Stimulated activated naive CD8-positive, alpha-beta T cell treated with anti-CD3 and anti-CD28 coated beads, Interleukin-15, Interleukin-2, amounts not matched to agents 100 ng/mL and 50 ng/mL, for 24 hours (primary cell): Measurements from ENCODE around the gene TAF4.

Source experiments
- H3K27ac Mint-ChIP-seq: one replicate; pipeline ENCODE4 v1.8.0; 2021; ENCODE audit warnings: mild to moderate bottlenecking, mixed read lengths
- H3K27me3 Mint-ChIP-seq: one replicate; pipeline ENCODE4 v1.8.0; 2021; ENCODE audit warnings: mixed read lengths
- H3K36me3 Mint-ChIP-seq: one replicate; pipeline ENCODE4 v1.8.0; 2021; ENCODE audit warnings: low read depth, mixed read lengths
- H3K4me1 Mint-ChIP-seq: one replicate; pipeline ENCODE4 v1.8.0; 2021; ENCODE audit warnings: low read depth, mixed read lengths
- H3K4me3 Mint-ChIP-seq: one replicate; pipeline ENCODE4 v1.8.0; 2021; ENCODE audit warnings: mild to moderate bottlenecking, mixed read lengths
- H3K9me3 Mint-ChIP-seq: one replicate; pipeline ENCODE4 v1.8.0; 2021; ENCODE audit warnings: mixed read lengths

Gene TAF4, protein sequence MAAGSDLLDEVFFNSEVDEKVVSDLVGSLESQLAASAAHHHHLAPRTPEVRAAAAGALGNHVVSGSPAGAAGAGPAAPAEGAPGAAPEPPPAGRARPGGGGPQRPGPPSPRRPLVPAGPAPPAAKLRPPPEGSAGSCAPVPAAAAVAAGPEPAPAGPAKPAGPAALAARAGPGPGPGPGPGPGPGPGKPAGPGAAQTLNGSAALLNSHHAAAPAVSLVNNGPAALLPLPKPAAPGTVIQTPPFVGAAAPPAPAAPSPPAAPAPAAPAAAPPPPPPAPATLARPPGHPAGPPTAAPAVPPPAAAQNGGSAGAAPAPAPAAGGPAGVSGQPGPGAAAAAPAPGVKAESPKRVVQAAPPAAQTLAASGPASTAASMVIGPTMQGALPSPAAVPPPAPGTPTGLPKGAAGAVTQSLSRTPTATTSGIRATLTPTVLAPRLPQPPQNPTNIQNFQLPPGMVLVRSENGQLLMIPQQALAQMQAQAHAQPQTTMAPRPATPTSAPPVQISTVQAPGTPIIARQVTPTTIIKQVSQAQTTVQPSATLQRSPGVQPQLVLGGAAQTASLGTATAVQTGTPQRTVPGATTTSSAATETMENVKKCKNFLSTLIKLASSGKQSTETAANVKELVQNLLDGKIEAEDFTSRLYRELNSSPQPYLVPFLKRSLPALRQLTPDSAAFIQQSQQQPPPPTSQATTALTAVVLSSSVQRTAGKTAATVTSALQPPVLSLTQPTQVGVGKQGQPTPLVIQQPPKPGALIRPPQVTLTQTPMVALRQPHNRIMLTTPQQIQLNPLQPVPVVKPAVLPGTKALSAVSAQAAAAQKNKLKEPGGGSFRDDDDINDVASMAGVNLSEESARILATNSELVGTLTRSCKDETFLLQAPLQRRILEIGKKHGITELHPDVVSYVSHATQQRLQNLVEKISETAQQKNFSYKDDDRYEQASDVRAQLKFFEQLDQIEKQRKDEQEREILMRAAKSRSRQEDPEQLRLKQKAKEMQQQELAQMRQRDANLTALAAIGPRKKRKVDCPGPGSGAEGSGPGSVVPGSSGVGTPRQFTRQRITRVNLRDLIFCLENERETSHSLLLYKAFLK

GRCh38 chr20:62065674-62066338 is at the start of gene TAF4:
Gene TAF4 (minus strand): TSS chr20:62065881. CDS start chr20:62065810, 71 bp downstream.
- peaks cover 52% of the 10 kb centered on the region for H3K4me1 Mint-ChIP-seq
- peak within 1 kb of the TSS; percentile 81 for H3K27ac Mint-ChIP-seq

GRCh38 chr20:62114894-62115293 is 49.2 kb upstream of the TAF4 start:
- Mint-ChIP-seq H3K4me1 (peaks cover 21% of the 10 kb centered on the region), H3K4me3 (no peak overlapping the region), H3K36me3 (peaks cover 17% of the 10 kb centered on the region), H3K9me3 (peaks cover 17% of the 10 kb centered on the region), H3K27me3 (no peaks in the 10 kb centered on the region), H3K27ac (no peak overlapping the region)

More at GRCh38 chr20:62065674-62066338, at the start of gene TAF4:
- H3K4me3 Mint-ChIP-seq = peak within 1 kb of the TSS; percentile 86
- peaks cover 15% of the 10 kb centered on the region for H3K36me3 Mint-ChIP-seq
- H3K27me3 Mint-ChIP-seq = no peaks in the 10 kb centered on the region
- no peaks in the 10 kb centered on the region for H3K9me3 Mint-ChIP-seq

DNA sequence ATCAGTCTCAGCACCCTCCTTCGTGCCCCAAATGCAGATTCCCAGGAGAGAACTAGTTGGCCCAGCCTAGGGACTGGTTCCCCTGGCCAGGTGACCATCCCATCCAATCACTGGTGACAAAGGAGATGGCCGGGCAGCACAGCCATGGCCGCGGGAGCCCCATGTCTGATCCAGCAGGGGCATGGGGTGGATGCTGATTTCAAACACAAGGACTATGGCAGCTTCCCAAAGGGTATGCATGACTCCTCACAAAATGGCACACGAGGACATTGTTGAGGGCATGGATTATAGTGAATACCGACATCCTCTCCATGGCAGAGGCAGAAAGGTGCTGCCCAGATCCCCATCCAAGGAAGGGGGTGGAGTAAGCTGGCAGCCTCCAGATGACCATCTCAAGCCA is 46.7 kb upstream of the TAF4 start:
- Mint-ChIP-seq H3K36me3 (peaks cover 35% of the 10 kb centered on the region), H3K9me3 (peaks cover 34% of the 10 kb centered on the region), H3K27ac (no peak overlapping the region), H3K4me1 (peaks cover 5% of the 10 kb centered on the region), H3K4me3 (no peak overlapping the region), H3K27me3 (no peaks in the 10 kb centered on the region)

DNA sequence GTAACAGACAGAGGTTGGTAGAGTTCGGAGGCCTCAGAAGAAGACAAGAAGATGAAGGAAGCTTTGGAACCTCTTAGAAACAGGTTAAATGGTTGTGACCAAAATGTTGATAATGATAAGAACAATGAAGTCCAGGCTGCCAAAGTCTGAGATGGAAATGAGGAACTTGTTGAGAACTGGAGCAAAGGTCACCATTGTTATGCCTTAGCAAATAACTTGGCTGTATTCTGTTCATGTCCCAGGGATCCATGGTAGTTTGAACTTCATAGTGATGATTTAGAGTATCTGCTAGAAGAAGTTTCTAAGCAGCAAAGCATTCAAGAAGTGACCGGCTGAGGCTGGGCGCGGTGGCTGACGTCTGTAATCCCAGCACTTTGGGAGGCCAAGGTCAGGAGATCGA is 45.5 kb upstream of the TAF4 start:
- Mint-ChIP-seq H3K4me1 (no peaks in the 10 kb centered on the region), H3K9me3 (peaks cover 37% of the 10 kb centered on the region), H3K4me3 (no peak overlapping the region), H3K36me3 (peaks cover 39% of the 10 kb centered on the region), H3K27ac (no peak overlapping the region), H3K27me3 (no peaks in the 10 kb centered on the region)

DNA sequence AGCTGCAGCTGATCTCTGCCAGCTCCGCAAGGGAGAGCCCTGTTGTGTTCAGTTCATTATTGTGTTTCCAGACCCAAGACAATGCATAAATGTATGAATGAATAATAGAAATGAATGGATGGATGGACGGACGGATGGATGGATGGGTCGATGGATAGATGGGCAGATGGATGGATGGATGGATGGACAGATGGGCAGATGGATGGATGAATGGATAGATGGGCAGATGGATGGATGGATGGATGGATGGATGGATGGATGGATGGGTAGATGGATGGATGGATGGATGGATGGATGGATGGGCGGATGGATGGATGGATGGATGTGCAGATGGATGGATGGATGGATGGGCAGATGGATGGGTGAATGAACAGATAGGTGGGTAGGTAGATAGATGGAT is 39.9 kb upstream of the TAF4 start:
- H3K4me1 Mint-ChIP-seq = no peaks in the 10 kb centered on the region
- H3K27ac Mint-ChIP-seq = no peak overlapping the region
- H3K36me3 Mint-ChIP-seq = peaks cover 41% of the 10 kb centered on the region
- H3K4me3 Mint-ChIP-seq = no peak overlapping the region
- H3K9me3 Mint-ChIP-seq = peaks cover 45% of the 10 kb centered on the region
- peaks cover 8% of the 10 kb centered on the region for H3K27me3 Mint-ChIP-seq

DNA sequence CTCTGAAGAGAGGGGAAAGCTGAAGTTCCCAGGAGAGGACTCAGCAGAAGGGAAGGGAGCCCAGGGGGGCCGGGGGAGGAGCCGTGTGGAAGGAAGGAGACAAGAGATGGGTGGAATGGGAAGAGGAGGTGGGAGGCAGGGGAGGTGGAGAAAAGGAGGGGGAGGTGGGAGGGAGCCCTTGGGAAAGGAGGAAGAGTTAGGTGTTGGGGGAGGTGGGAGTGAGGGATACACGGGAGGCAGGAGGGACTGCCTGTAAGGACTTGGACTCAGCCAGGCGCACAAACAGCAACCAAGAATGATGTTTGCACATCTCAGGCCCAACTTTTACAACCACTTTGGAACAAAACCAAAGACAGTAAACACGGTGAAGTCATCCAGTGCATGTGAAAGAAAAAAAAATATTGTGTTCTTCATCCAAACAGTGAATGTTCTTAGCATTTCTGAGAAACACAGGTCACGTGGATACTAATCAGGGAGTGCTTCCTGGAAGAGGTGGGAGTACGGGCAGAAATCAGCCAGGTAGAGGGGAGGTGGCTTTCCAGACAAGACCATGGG is 39.2 kb upstream of the TAF4 start:
- Mint-ChIP-seq H3K27me3 (peaks cover 8% of the 10 kb centered on the region), H3K9me3 (peaks cover 41% of the 10 kb centered on the region), H3K4me3 (no peak overlapping the region), H3K4me1 (no peaks in the 10 kb centered on the region), H3K36me3 (peaks cover 43% of the 10 kb centered on the region), H3K27ac (no peak overlapping the region)

DNA sequence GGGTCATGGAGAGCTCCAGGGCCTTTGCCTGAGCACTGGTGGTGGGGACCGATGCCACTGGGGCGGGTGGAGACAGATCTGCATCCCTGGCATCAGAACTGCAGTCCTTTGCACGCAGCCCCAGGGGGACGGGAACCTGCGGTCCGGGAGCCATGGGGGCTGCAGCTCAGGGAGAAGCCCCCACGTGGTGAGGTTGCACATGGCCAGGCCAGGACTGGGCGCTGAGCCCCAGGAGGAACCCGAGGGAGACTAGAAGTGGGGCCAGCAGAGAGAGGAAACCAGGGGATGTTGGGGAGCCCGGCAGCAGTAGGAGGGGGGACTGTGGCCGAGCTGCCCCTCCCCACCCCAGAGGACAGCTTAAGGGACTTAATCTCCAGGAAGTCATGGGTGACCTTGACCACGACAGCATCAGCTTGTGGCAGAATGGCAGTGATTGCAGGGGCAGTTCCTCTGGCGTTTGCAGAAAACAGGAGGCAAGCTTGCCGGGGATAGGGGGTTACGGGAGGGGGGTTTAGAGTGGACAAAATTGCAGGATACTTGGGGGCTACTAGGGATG is 38.6 kb upstream of the TAF4 start:
- Mint-ChIP-seq H3K9me3 (peaks cover 39% of the 10 kb centered on the region), H3K4me1 (no peaks in the 10 kb centered on the region), H3K36me3 (peaks cover 41% of the 10 kb centered on the region), H3K27ac (no peak overlapping the region), H3K4me3 (no peak overlapping the region), H3K27me3 (peaks cover 8% of the 10 kb centered on the region)

DNA sequence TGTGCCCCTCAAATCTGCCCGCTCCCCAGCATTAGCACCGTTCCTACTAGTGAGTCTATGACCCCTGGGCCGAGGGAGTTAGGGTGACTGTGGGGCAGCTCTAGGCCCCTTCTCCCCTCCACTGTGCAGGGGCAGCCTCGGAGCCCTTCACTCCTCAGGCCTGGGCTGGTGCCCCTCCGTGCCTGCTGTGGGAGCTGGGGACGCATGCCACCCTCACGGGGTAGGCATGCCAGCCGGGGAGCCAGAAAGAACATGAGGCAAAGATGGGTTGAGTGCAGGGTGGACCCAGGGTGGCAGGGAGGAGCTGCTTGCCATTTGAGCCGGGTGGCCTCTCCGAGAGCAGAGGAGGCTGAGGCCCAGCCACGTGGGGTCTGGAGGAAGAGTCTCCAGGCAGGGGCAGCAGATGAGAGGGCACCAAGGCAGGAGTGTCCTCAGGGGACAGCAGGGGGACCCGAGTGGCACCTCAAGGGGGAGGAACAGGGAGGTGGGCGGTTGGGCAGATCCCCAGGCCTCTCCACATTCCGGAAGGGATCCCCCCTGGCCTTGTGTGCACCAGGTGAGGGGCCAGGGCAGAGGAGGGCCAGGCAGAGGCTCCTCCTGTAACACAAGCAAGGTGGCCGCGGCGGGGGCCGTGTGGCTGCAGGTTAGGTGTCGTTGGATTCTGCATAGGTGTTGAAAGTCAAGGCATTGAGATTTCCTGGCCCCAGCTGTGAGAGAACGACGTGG is 38.0 kb upstream of the TAF4 start:
- peaks cover 34% of the 10 kb centered on the region for H3K36me3 Mint-ChIP-seq
- no peak overlapping the region for H3K4me3 Mint-ChIP-seq
- H3K27ac Mint-ChIP-seq = no peak overlapping the region
- H3K27me3 Mint-ChIP-seq = peaks cover 8% of the 10 kb centered on the region
- H3K4me1 Mint-ChIP-seq = no peaks in the 10 kb centered on the region
- peaks cover 33% of the 10 kb centered on the region for H3K9me3 Mint-ChIP-seq

GRCh38 chr20:62101078-62101477 is 35.4 kb upstream of the TAF4 start:
- Mint-ChIP-seq H3K27me3 (peaks cover 8% of the 10 kb centered on the region), H3K27ac (no peak overlapping the region), H3K9me3 (peaks cover 21% of the 10 kb centered on the region), H3K4me3 (no peak overlapping the region), H3K36me3 (peaks cover 21% of the 10 kb centered on the region), H3K4me1 (no peaks in the 10 kb centered on the region)

GRCh38 chr20:62097881-62098407 is 32.3 kb upstream of the TAF4 start:
- no peaks in the 10 kb centered on the region for H3K4me1 Mint-ChIP-seq
- peaks cover 6% of the 10 kb centered on the region for H3K9me3 Mint-ChIP-seq
- no peak overlapping the region for H3K27ac Mint-ChIP-seq
- peaks cover 11% of the 10 kb centered on the region for H3K36me3 Mint-ChIP-seq
- H3K4me3 Mint-ChIP-seq = no peak overlapping the region
- peaks cover 8% of the 10 kb centered on the region for H3K27me3 Mint-ChIP-seq

DNA sequence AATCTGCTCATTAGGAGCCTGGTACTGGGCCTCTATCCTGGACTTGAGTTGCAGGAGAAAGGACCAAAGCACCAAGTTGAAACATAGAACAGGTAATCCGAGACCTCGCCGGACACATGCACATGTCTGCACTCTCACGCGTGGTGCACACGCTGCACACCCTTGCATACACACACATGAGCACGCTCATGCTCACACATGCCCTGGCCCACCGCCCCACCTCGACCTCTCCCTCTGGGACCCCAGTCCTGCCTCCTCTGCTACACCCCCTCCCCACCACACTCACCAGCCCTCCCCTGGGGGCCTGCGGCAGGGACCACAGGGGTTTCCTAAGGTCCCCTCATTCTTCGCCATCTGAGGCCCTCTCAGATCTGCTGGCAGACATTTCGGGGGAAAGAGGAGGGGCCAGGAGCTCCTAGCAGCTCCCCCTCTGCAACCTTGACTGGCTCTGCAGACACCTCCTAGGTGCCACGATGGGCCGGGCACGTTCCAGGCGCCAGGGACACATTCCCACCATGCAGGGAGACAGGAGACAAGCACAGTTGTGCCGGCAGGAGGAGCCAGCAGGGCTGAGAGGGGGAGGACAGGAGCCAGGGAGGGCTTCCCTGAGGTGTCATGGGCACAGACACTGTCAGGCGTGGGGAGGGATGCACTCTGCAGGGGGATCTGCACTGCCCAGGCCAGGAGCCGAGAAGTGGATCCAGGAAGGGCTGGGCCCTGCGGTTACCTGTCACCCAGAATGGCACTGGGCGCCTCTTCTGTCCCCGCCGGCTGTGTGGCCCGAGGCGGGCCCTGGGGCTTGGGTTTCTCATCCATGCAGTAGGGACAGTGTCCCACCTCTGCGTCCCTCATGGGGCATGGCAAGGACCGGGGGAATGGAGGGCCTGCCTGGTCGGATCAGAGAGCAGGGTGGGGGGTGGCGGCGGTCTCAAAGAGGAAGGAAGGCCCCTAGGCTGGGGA is 31.0 kb upstream of the TAF4 start:
- peaks cover 14% of the 10 kb centered on the region for H3K9me3 Mint-ChIP-seq
- peaks cover 9% of the 10 kb centered on the region for H3K27me3 Mint-ChIP-seq
- H3K4me3 Mint-ChIP-seq = no peak overlapping the region
- H3K4me1 Mint-ChIP-seq = no peaks in the 10 kb centered on the region
- no peak overlapping the region for H3K27ac Mint-ChIP-seq
- H3K36me3 Mint-ChIP-seq = peaks cover 14% of the 10 kb centered on the region

- Mint-ChIP-seq H3K27me3 (peaks cover 10% of the 10 kb centered on the region), H3K36me3 (peaks cover 3% of the 10 kb centered on the region), H3K27ac (no peak overlapping the region), H3K4me3 (no peak overlapping the region), H3K9me3 (peaks cover 9% of the 10 kb centered on the region), H3K4me1 (no peaks in the 10 kb centered on the region)
These were observed 23.7 kb upstream of the TAF4 start for GRCh38 chr20:62089393-62089792.
